ENCODE data around the gene BORCS5. TPM values are rescaled to one million over a fixed set of nuclear protein-coding genes. Genes with fewer than 3 reads are reported as not detected.

BORCS5 gene
- total and polyA plus RNA-seq, 2 of the 4 experiments (the other 2 are of a cell fraction) = 14.4 to 18.3 TPM

- no peaks in the 10 kb centered on the region for H3K27me3 ChIP-seq (ENCODE audit: control insufficient read depth, insufficient read depth, low read length)
- H3K4me3 ChIP-seq (ENCODE audit: insufficient read depth, low read depth, low read length) = no peak overlapping the region
- no peak overlapping the region for H3K9ac ChIP-seq (ENCODE audit: low read depth, low read length)
- no peak overlapping the region; the same call in 1 of the 2 replicates for H3K4me2 ChIP-seq (ENCODE audit: low read depth, low read length)
- H2BK5ac ChIP-seq (ENCODE audit: low read depth, low read length, poor library complexity, severe bottlenecking) = no peak overlapping the region
- H2BK20ac ChIP-seq (ENCODE audit: low read depth, low read length) = no peak overlapping the region
- H4K91ac ChIP-seq (ENCODE audit: insufficient read depth, low read depth, low read length) = no peak overlapping the region
- H2BK15ac ChIP-seq (ENCODE audit: low read depth, low read length) = no peak overlapping the region
- H3K9me1 ChIP-seq (ENCODE audit: insufficient read depth, low read length) = peaks cover 13% of the 10 kb centered on the region; the same call in 1 of the 2 replicates
- H3K14ac ChIP-seq (replicated peaks; ENCODE audit: low read depth, low read length) = no peak overlapping the region
- peaks cover 3% of the 10 kb centered on the region; the same call in 1 of the 2 replicates for H3K36me3 ChIP-seq (ENCODE audit: control insufficient read depth, insufficient read depth, low read length)
- no peak overlapping the region for H3K4ac ChIP-seq (ENCODE audit: low read depth, low read length)
- in situ Hi-C loops (cut with MboI; ENCODE audit: low sequenced_read_pairs) = no loop called here
- no peak overlapping the region for H2BK120ac ChIP-seq (ENCODE audit: low read depth, low read length)
- intact Hi-C loops (cut with micrococcal nuclease) = no loop called here
- no peaks in the 10 kb centered on the region; the same call in 1 of the 2 replicates for H4K20me1 ChIP-seq (ENCODE audit: insufficient read depth, low read length)
- BruUV-seq (replicated peaks) = no TSS peak
- no peak overlapping the region for H3K27ac ChIP-seq (ENCODE audit: insufficient read depth, low read length)
- H3K56ac ChIP-seq (ENCODE audit: extremely low read depth, insufficient read depth, low read length) = no peak overlapping the region
- no CpG with 5 or more reads among the region's 4 CpGs for WGBS, 2 experiments (ENCODE audit: extremely low coverage in 2 of 2, insufficient read length in 1 of 2)
- H3K4me1 ChIP-seq (ENCODE audit: control insufficient read depth, insufficient read depth, low read length) = 0 out of 2 replicates have a peak, but pooled peaks cover 3% of the 10 kb centered on the region
- H3K9me3 ChIP-seq (ENCODE audit: control insufficient read depth, insufficient read depth, low read length) = no peaks in the 10 kb centered on the region
- peak; percentile 95 for ATAC-seq (ENCODE audit: low read depth)
- peaks cover 4 to 21% of the 10 kb centered on the region in 2 experiments for H3K79me1 ChIP-seq (ENCODE audit: low read depth in 1 of 2, low read length in 2 of 2)
- no peak overlapping the region for H2AFZ ChIP-seq (replicated peaks; ENCODE audit: low read length, poor library complexity)
- H2AK5ac ChIP-seq (ENCODE audit: low read depth, low read length) = no peak overlapping the region
- no peak overlapping the region for H4K8ac ChIP-seq (ENCODE audit: low read depth in 2 of 2, low read length in 2 of 2)
- dilution Hi-C loops (cut with HindIII; ENCODE audit: low sequenced_read_pairs, unreplicated experiment) = no loop called here
- ChIA-PET CTCF (no interaction called here), POLR2A (ENCODE audit: unreplicated experiment) (interaction anchor here (0.5 kb wide), 1 partner anchor 881 kb away, joined by 3 read pairs; no protein-coding TSS in a partner anchor)
- H3K18ac ChIP-seq (ENCODE audit: low read depth, low read length) = no peak overlapping the region
- peak; percentile 57 for DNase-seq
- TF ChIP-seq CTCF (conservative IDR thresholded peaks at IDR 0.05; ENCODE audit: low read depth, low read length) = no peak
- no peak for TF ChIP-seq POLR2A (IDR thresholded peaks at IDR 0.05; ENCODE audit: low read depth, low read length)
- no peak for TF ChIP-seq MXI1 (IDR thresholded peaks at IDR 0.05; ENCODE audit: borderline replicate concordance, low read depth, low read length)
- no peak for TF ChIP-seq RFX5 (IDR thresholded peaks at IDR 0.05; ENCODE audit: low read depth, low read length)
- TF ChIP-seq MAFK (IDR thresholded peaks at IDR 0.05; ENCODE audit: low read depth, low read length) = no peak
- TF ChIP-seq MAZ (IDR thresholded peaks at IDR 0.05; ENCODE audit: borderline replicate concordance, low read depth, low read length) = no peak
- no peak for TF ChIP-seq USF2 (IDR thresholded peaks at IDR 0.05; ENCODE audit: low read depth, low read length)
- H3K23ac ChIP-seq (ENCODE audit: low read depth, low read length) = no peak overlapping the region
- no peak overlapping the region for H4K5ac ChIP-seq (ENCODE audit: low read depth, low read length)
- H2AK9ac ChIP-seq (replicated peaks; ENCODE audit: low read depth, low read length, poor library complexity) = no peak overlapping the region
Measured at GRCh38 chr12:12518919-12519318, 162.0 kb downstream of the BORCS5 start.

Other genes starting within 250 kb of the BORCS5 start
- 32.1 and 41.4 TPM in 2 replicates for gene LRP6, start 90.0 kb upstream of the BORCS5 start, total RNA-seq (2012; rRNA removed)
- gene LRP6, start 90.0 kb upstream of the BORCS5 start, polyA plus RNA-seq (2012; rRNA removed) = 14.2 and 18.5 TPM in 2 replicates
- 1.1 TPM in 2 replicates for gene MANSC1, start 6.8 kb upstream of the BORCS5 start, total RNA-seq (2012; rRNA removed)
- 1.9 and 2.2 TPM in 2 replicates for gene MANSC1, start 6.8 kb upstream of the BORCS5 start, polyA plus RNA-seq (2012; rRNA removed)
- gene DUSP16, start 205.8 kb downstream of the BORCS5 start, total RNA-seq (2012; rRNA removed) = 10.0 and 10.6 TPM in 2 replicates
- 4.2 and 4.7 TPM in 2 replicates for gene DUSP16, start 205.8 kb downstream of the BORCS5 start, polyA plus RNA-seq (2012; rRNA removed)

All from IMR-90 (cell line).